HCT116 (cell line): Measurements from ENCODE around the gene INKA1. TPM values are rescaled to one million over a fixed set of nuclear protein-coding genes. Genes with fewer than 3 reads are reported as not detected.
A peak's percentile ranks its signal among the peaks of the same experiment; 100 is the strongest.

ENCODE experiments used
- ATAC-seq: fragments of 200-7000 bp; cut with Tn5 transposase; 2 replicates; pipeline ENCODE4 v1.9.1; 2020; ENCODE audit warnings: mild to moderate bottlenecking, moderate library complexity
- BruUV-seq: library from RNA; stranded (reverse); fragments of 400-500 nt; replicated peaks from 2 replicates; lab custom pipeline; 2021; lab: Mats Ljungman, UMichigan
- CTCF ChIA-PET: fragments of 300-600 bp; sonication (Branson Sonifier 250); formaldehyde crosslinking; loops from one replicate; lab custom pipeline; 2021; ENCODE audit warnings: antibody characterized with exemption; lab: Charles Lee
- POLR2A ChIA-PET: fragments of 300-600, 350-600 bp; sonication (Branson Sonifier 250); formaldehyde crosslinking; loops from one replicate; lab custom pipeline; 2021; ENCODE audit warnings: antibody characterized with exemption; lab: Charles Lee
- RAD21 ChIA-PET, 2 experiments: fragments of 300-600 bp; sonication (Branson Sonifier 250); formaldehyde crosslinking; loops; one replicate each; lab custom pipeline; 2023; ENCODE audit warnings: low total read pairs in 2 of 2; ENCODE audit not compliant: uncharacterized antibody in 2 of 2, unreplicated experiment in 2 of 2, low non-redundant PET in 1 of 2; lab: Charles Lee
- DNase-seq: peaks from one replicate; pipeline ENCODE4 v3.0.0-alpha.2; 2010; ENCODE audit warnings: low read depth, low spot score
- H2AFZ ChIP-seq: fragments of 200-600 bp; shearing (Covaris generic), sonication (generic); 2 replicates; pipeline ENCODE4 v1.6.1; 2017; ENCODE audit warnings: low read depth, mixed run types, mixed read lengths, antibody characterized with exemption, low read length; ENCODE audit not compliant: poor library complexity, severe bottlenecking
- H3K27ac ChIP-seq: 2 replicates; pipeline ENCODE4 v1.5.1; 2012; ENCODE audit warnings: low read depth, low read length
- H3K27me3 ChIP-seq: fragments of 200-600 bp; sonication (generic); 2 replicates; pipeline ENCODE4 v1.6.1; 2016; ENCODE audit warnings: mixed run types, low read length, mixed read lengths; ENCODE audit not compliant: insufficient read depth
- H3K36me3 ChIP-seq, 2 experiments: fragments of 200-500 bp in 1 of 2; fragments of 200-600 bp in 1 of 2; sonication (Bioruptor generic) in 1 of 2; sonication (generic) in 1 of 2; 2 replicates each; pipeline versions ENCODE4 v1.5.1 to v1.6.1; 2014 to 2016; ENCODE audit warnings: low read length in 2 of 2, inconsistent platforms in 1 of 2, mixed read lengths in 1 of 2, mixed run types in 1 of 2; ENCODE audit not compliant: insufficient read depth in 2 of 2, control insufficient read depth in 1 of 2
- H3K4me1 ChIP-seq, 2 experiments: fragments of 200-600 bp in 1 of 2; sonication (generic) in 1 of 2; 2 replicates each; pipeline versions ENCODE4 v1.5.1 to v1.6.1; 2012 to 2017; ENCODE audit warnings: low read length in 2 of 2, inconsistent platforms in 1 of 2, mild to moderate bottlenecking in 1 of 2, mixed read lengths in 1 of 2, mixed run types in 1 of 2, moderate library complexity in 1 of 2; ENCODE audit not compliant: insufficient read depth in 2 of 2, control insufficient read depth in 1 of 2
- H3K4me2 ChIP-seq: fragments of 200-600 bp; sonication (generic); 2 replicates; pipeline ENCODE4 v1.6.1; 2017; ENCODE audit warnings: mixed run types, low read length, mixed read lengths
- H3K4me3 ChIP-seq, 2 experiments: fragments of 200-600 bp in 1 of 2; sonication (generic) in 1 of 2; replicated peaks in 1 of 2; 2 replicates each; pipeline ENCODE4 v1.5.1; 2011 to 2016; ENCODE audit warnings: low read length in 2 of 2, control low read depth in 1 of 2, low read depth in 1 of 2, mild to moderate bottlenecking in 1 of 2, mixed read lengths in 1 of 2, mixed run types in 1 of 2
- H3K79me2 ChIP-seq: fragments of 200-600 bp; sonication (generic); 2 replicates; pipeline ENCODE4 v1.6.1; 2017; ENCODE audit warnings: mild to moderate bottlenecking, mixed run types, low read length, moderate library complexity, mixed read lengths; ENCODE audit not compliant: insufficient read depth
- H3K9ac ChIP-seq: fragments of 200-600 bp; sonication (generic); 2 replicates; pipeline ENCODE4 v1.6.1; 2016; ENCODE audit warnings: low read length, mixed read lengths
- H3K9me2 ChIP-seq: fragments of 200-600 bp; sonication (generic), shearing (Covaris generic); 2 replicates; pipeline ENCODE4 v1.6.1; 2017; ENCODE audit warnings: mixed run types, mild to moderate bottlenecking, moderate library complexity; ENCODE audit not compliant: insufficient read depth
- H3K9me3 ChIP-seq, 2 experiments: fragments of 200-500 bp in 1 of 2; fragments of 200-600 bp in 1 of 2; sonication (Bioruptor generic) in 1 of 2; sonication (generic) in 1 of 2; 2 replicates each; pipeline ENCODE4 v1.6.1; 2014 to 2017; ENCODE audit warnings: low read length in 2 of 2, mixed read lengths in 2 of 2, inconsistent platforms in 1 of 2, low read depth in 1 of 2, mild to moderate bottlenecking in 1 of 2, mixed run types in 1 of 2, moderate library complexity in 1 of 2; ENCODE audit not compliant: control insufficient read depth in 1 of 2, insufficient read depth in 1 of 2
- H4K20me1 ChIP-seq: fragments of 200-600 bp; sonication (generic), shearing (Covaris generic); 2 replicates; pipeline ENCODE4 v1.6.1; 2017; ENCODE audit warnings: mixed run types, mild to moderate bottlenecking, moderate library complexity; ENCODE audit not compliant: insufficient read depth
- ATF3 ChIP-seq: IDR thresholded peaks from 2 replicates; pipeline ENCODE4 v1.6.1; 2012
- CBX3 ChIP-seq: IDR thresholded peaks from 2 replicates; pipeline ENCODE4 v1.6.1; 2012; ENCODE audit warnings: low read depth
- CEBPB ChIP-seq: IDR thresholded peaks from 2 replicates; pipeline ENCODE4 v1.6.1; 2012; ENCODE audit warnings: low read depth
- CTCF ChIP-seq, 3 experiments: fragments of 200-600 bp in 1 of 3; sonication (generic) in 1 of 3; IDR thresholded peaks in 2 of 3; conservative IDR thresholded peaks in 1 of 3; 2 replicates each; pipeline ENCODE4 v1.5.1; 2012 to 2017; ENCODE audit warnings: low read depth in 2 of 3, low read length in 2 of 3, antibody characterized with exemption in 1 of 3, borderline replicate concordance in 1 of 3, control low read depth in 1 of 3, mild to moderate bottlenecking in 1 of 3, mixed read lengths in 1 of 3, mixed run types in 1 of 3, moderate library complexity in 1 of 3; ENCODE audit not compliant: insufficient read depth in 1 of 3
- ELF1 ChIP-seq: IDR thresholded peaks from 2 replicates; pipeline ENCODE4 v1.6.1; 2012; ENCODE audit warnings: low read depth, borderline replicate concordance
- EZH2 ChIP-seq: fragments of 200-600 bp; sonication (generic); IDR thresholded peaks from 2 replicates; pipeline ENCODE4 v1.6.1; 2017; ENCODE audit warnings: antibody characterized with exemption, mixed run types
- FOSL1 ChIP-seq: IDR thresholded peaks from 2 replicates; pipeline ENCODE4 v1.6.1; 2012; ENCODE audit warnings: low read depth
- JUND ChIP-seq: IDR thresholded peaks from 2 replicates; pipeline ENCODE4 v1.6.1; 2012
- MAX ChIP-seq: IDR thresholded peaks from 2 replicates; pipeline ENCODE4 v1.6.1; 2012
- POLR2AphosphoS5 ChIP-seq: IDR thresholded peaks from 2 replicates; pipeline ENCODE4 v1.6.1; 2011; ENCODE audit warnings: mild to moderate bottlenecking, low read depth, low read length, moderate library complexity
- RAD21 ChIP-seq: IDR thresholded peaks from 2 replicates; pipeline ENCODE4 v1.6.1; 2012; ENCODE audit warnings: low read depth, mild to moderate bottlenecking
- REST ChIP-seq: IDR thresholded peaks from 2 replicates; pipeline ENCODE4 v1.6.1; 2012; ENCODE audit warnings: low read depth
- SIN3A ChIP-seq: IDR thresholded peaks from 2 replicates; pipeline ENCODE4 v1.6.1; 2012; ENCODE audit warnings: low read depth
- SP1 ChIP-seq: IDR thresholded peaks from 2 replicates; pipeline ENCODE4 v1.6.1; 2012; ENCODE audit warnings: low read depth
- SRF ChIP-seq: IDR thresholded peaks from 2 replicates; pipeline ENCODE4 v1.6.1; 2012; ENCODE audit warnings: low read depth
- YY1 ChIP-seq: IDR thresholded peaks from 2 replicates; pipeline ENCODE4 v1.6.1; 2011; ENCODE audit warnings: low read length, low read depth, moderate library complexity, mild to moderate bottlenecking; ENCODE audit not compliant: insufficient replicate concordance; ENCODE audit errors: extremely low read depth
- ZBTB33 ChIP-seq: IDR thresholded peaks from 2 replicates; pipeline ENCODE4 v1.6.1; 2011; ENCODE audit warnings: mild to moderate bottlenecking, low read length, moderate library complexity; ENCODE audit not compliant: insufficient replicate concordance; ENCODE audit errors: extremely low read depth
- ZFX ChIP-seq: fragments of 450-650 bp; IDR thresholded peaks from 2 replicates; pipeline ENCODE4 v1.6.1; 2017
- ZNF274 ChIP-seq: fragments of 200-500 bp; sonication (Bioruptor generic); IDR thresholded peaks from 2 replicates; pipeline ENCODE4 v1.6.1; 2014; ENCODE audit warnings: mild to moderate bottlenecking, low read depth, low read length, inconsistent platforms
- intact Hi-C: fragments of 100-400 bp; cut with micrococcal nuclease; formaldehyde crosslinking; loops from 2 replicates; pipeline ENCODE4 v1.10.0; 2022
- total RNA-seq: library from RNA; stranded (reverse); gene quantifications from one replicate; pipeline ENCODE4 v1.2.1, GENCODE V29; 2021; ENCODE audit not compliant: unreplicated experiment

INKA1 gene
- total RNA-seq, 1 experiment from 2014 or later = 1.6 TPM

- Histone ChIP-seq H3K4me3 (no peak overlapping the region), H3K9ac (no peak overlapping the region), H3K4me2 (peak overlapping the region; percentile 56), H3K9me2 (no peaks in the 10 kb centered on the region), H3K27ac (no peak overlapping the region), H3K9me3 (no peaks in the 10 kb centered on the region), H3K79me2 (no peaks in the 10 kb centered on the region), H4K20me1 (no peaks in the 10 kb centered on the region), H3K27me3 (no peaks in the 10 kb centered on the region), H3K4me1 (peaks cover 5 to 31% of the 10 kb centered on the region in 2 experiments; a peak in 3 of 4 replicates), H3K36me3 (no peaks in the 10 kb centered on the region), H2AFZ (no peak overlapping the region)
- ChIA-PET POLR2A (no interaction called here), CTCF (interaction anchor here (1.2 kb wide), 1 partner anchor 259 kb away, joined by 3 read pairs; no protein-coding TSS in a partner anchor), RAD21 (interaction anchor here in 1 of 2 experiments (0.6 kb wide), 1 partner anchor 108 kb away, joined by 4 read pairs; no protein-coding TSS in a partner anchor)
- DNase-seq (no peak), ATAC-seq (no peak)
- intact Hi-C loops = no loop called here
- no TSS peak for BruUV-seq
- TF ChIP-seq CEBPB (no peak), ZBTB33 (no peak), SRF (no peak), CTCF (IDR thresholded peaks at IDR 0.05 in 2 of 3, conservative IDR thresholded peaks at IDR 0.05 in 1 of 3; ENCODE audit: borderline replicate concordance in 1 of 3, insufficient read depth in 1 of 3, low read depth in 2 of 3, low read length in 2 of 3) (no peak), ATF3 (no peak), EZH2 (no peak), SP1 (no peak), ZNF274 (no peak), FOSL1 (no peak), YY1 (no peak), JUND (no peak), ELF1 (no peak), REST (no peak), RAD21 (no peak), MAX (no peak), CBX3 (no peak), SIN3A (no peak), POLR2AphosphoS5 (no peak), ZFX (no peak)
Measured at GRCh38 chr3:49799105-49799504, 4.0 kb upstream of the INKA1 start.
